ENCODE results near the gene CNDP1.

CNDP1 gene

DNA sequence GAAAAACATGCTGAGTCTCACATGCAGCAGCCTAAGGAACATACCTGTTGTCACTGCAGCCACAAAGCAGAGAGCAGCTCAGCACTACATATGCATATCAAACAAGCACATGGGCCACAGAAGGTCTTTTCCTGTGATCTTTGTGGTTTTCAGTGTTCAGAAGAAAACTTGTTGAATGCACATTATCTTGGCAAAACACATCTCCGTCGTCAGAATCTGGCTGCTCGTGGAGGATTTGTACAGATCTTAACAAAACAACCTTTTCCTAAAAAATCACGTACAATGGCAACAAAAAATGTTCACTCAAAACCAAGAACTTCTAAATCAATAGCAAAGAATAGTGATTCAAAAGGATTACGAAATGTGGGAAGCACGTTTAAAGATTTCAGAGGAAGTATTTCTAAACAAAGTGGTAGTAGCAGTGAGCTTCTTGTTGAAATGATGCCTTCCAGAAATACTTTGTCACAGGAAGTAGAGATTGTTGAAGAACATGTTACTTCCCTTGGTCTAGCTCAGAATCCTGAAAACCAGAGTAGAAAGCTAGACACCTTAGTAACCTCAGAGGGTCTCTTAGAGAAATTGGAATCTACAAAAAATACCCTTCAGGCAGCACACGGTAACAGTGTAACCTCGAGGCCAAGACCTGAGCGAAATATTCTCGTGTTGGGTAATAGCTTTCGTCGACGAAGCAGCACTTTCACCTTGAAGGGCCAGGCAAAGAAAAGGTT is 97.5 kb downstream of the CNDP1 start:
- no peak for TF ChIP-seq FOXM1 (IDR thresholded peaks at IDR 0.05; ENCODE audit: borderline replicate concordance, low read depth)
- TF ChIP-seq NFIC (IDR thresholded peaks at IDR 0.05) = no peak
- TF ChIP-seq CREB1 (IDR thresholded peaks at IDR 0.05; ENCODE audit: low read depth) = no peak
- TF ChIP-seq CEBPB (IDR thresholded peaks at IDR 0.05) = no peak
- TF ChIP-seq, protein P1, sequence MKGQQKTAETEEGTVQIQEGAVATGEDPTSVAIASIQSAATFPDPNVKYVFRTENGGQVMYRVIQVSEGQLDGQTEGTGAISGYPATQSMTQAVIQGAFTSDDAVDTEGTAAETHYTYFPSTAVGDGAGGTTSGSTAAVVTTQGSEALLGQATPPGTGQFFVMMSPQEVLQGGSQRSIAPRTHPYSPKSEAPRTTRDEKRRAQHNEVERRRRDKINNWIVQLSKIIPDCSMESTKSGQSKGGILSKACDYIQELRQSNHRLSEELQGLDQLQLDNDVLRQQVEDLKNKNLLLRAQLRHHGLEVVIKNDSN (IDR thresholded peaks at IDR 0.05) = no peak
- TF ChIP-seq EP300 (IDR thresholded peaks at IDR 0.05; ENCODE audit: borderline replicate concordance) = no peak
- TF ChIP-seq, protein P2, sequence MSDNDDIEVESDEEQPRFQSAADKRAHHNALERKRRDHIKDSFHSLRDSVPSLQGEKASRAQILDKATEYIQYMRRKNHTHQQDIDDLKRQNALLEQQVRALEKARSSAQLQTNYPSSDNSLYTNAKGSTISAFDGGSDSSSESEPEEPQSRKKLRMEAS (IDR thresholded peaks at IDR 0.05) = no peak
- TF ChIP-seq TAF1 (IDR thresholded peaks at IDR 0.05; ENCODE audit: low read depth) = no peak
- TF ChIP-seq TEAD4 (IDR thresholded peaks at IDR 0.05) = no peak
- no peak for TF ChIP-seq ZBTB7A (IDR thresholded peaks at IDR 0.05; ENCODE audit: low read depth)
- TF ChIP-seq EGR1 (IDR thresholded peaks at IDR 0.05) = no peak
- no peak for TF ChIP-seq TCF12 (IDR thresholded peaks at IDR 0.05; ENCODE audit: low read depth)
- TF ChIP-seq YY1 (IDR thresholded peaks at IDR 0.05; ENCODE audit: low read depth) = no peak
- no peak for TF ChIP-seq RAD21 (IDR thresholded peaks at IDR 0.05; ENCODE audit: low read depth)
- TF ChIP-seq, protein P3, sequence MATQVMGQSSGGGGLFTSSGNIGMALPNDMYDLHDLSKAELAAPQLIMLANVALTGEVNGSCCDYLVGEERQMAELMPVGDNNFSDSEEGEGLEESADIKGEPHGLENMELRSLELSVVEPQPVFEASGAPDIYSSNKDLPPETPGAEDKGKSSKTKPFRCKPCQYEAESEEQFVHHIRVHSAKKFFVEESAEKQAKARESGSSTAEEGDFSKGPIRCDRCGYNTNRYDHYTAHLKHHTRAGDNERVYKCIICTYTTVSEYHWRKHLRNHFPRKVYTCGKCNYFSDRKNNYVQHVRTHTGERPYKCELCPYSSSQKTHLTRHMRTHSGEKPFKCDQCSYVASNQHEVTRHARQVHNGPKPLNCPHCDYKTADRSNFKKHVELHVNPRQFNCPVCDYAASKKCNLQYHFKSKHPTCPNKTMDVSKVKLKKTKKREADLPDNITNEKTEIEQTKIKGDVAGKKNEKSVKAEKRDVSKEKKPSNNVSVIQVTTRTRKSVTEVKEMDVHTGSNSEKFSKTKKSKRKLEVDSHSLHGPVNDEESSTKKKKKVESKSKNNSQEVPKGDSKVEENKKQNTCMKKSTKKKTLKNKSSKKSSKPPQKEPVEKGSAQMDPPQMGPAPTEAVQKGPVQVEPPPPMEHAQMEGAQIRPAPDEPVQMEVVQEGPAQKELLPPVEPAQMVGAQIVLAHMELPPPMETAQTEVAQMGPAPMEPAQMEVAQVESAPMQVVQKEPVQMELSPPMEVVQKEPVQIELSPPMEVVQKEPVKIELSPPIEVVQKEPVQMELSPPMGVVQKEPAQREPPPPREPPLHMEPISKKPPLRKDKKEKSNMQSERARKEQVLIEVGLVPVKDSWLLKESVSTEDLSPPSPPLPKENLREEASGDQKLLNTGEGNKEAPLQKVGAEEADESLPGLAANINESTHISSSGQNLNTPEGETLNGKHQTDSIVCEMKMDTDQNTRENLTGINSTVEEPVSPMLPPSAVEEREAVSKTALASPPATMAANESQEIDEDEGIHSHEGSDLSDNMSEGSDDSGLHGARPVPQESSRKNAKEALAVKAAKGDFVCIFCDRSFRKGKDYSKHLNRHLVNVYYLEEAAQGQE (IDR thresholded peaks at IDR 0.05; ENCODE audit: low read depth) = no peak

DNA sequence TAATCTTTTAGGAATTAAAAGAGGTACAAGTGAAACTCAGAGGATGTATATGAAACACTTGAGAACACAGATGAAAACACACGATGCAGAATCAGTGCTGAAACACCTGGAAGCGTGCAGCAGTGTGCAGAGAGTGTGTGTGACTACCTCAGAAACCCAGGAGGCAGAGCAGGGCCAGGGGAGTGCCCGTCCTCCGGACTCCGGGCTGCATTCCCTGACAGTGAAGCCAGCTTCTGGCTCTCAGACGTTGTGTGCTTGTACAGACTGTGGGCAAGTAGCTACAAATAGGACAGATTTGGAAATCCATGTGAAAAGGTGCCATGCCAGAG is 98.0 kb downstream of the CNDP1 start:
- TF ChIP-seq NFIC (IDR thresholded peaks at IDR 0.05) = no peak
- TF ChIP-seq, protein P2 (IDR thresholded peaks at IDR 0.05) = no peak
- TF ChIP-seq TEAD4 (IDR thresholded peaks at IDR 0.05) = no peak
- TF ChIP-seq ZBTB7A (IDR thresholded peaks at IDR 0.05; ENCODE audit: low read depth) = no peak
- TF ChIP-seq FOXM1 (IDR thresholded peaks at IDR 0.05; ENCODE audit: borderline replicate concordance, low read depth) = no peak
- TF ChIP-seq, protein P1 (IDR thresholded peaks at IDR 0.05) = no peak

DNA sequence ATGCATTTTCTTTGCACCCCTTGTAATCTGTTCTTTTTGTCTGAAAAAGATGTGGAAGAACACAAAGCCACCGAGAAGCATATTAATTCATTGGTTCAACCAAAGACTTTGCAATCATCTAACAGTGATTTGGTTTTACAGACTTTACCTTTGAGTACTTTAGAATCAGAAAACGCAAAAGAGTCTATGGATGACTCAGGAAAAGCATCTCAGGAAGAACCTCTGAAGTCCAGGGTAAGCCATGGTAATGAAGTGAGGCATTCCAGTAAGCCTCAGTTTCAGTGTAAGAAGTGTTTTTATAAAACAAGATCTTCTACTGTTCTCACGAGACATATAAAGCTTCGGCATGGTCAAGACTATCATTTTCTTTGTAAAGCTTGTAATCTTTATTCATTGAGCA is 98.6 kb downstream of the CNDP1 start:
- no peak for TF ChIP-seq TEAD4 (IDR thresholded peaks at IDR 0.05)
- TF ChIP-seq ZBTB7A (IDR thresholded peaks at IDR 0.05; ENCODE audit: low read depth) = no peak
- no peak for TF ChIP-seq FOXM1 (IDR thresholded peaks at IDR 0.05; ENCODE audit: borderline replicate concordance, low read depth)
- no peak for TF ChIP-seq NFIC (IDR thresholded peaks at IDR 0.05)
- TF ChIP-seq, protein P1 (IDR thresholded peaks at IDR 0.05) = no peak

DNA sequence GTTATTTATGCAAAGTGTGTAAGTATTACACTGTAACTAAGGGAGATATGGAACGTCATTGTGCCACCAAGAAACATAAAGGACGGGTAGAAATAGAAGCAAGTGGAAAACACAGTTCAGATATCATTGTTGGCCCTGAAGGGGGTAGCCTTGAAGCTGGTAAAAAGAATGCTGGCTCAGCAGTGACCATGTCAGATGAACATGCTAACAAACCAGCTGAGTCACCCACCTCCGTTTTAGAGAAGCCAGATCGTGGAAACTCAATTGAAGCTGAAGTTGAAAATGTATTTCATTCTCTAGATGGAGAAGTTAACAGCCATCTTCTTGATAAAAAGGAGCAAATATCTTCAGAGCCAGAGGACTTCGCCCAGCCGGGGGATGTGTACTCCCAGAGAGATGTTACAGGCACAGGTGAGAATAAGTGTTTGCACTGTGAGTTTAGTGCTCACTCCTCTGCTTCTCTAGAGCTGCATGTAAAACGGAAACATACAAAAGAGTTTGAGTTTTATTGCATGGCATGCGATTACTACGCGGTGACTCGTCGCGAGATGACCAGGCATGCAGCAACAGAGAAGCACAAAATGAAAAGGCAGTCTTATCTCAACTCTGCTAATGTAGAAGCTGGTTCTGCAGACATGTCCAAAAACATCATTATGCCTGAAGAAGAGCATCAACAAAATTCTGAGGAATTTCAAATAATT is 99.5 kb downstream of the CNDP1 start:
- TF ChIP-seq EGR1 (IDR thresholded peaks at IDR 0.05) (no peak), NFIC (IDR thresholded peaks at IDR 0.05) (no peak), EP300 (IDR thresholded peaks at IDR 0.05; ENCODE audit: borderline replicate concordance) (no peak), FOXM1 (IDR thresholded peaks at IDR 0.05; ENCODE audit: borderline replicate concordance, low read depth) (no peak), TEAD4 (IDR thresholded peaks at IDR 0.05) (no peak), ZBTB7A (IDR thresholded peaks at IDR 0.05; ENCODE audit: low read depth) (no peak), CREB1 (IDR thresholded peaks at IDR 0.05; ENCODE audit: low read depth) (no peak), RAD21 (IDR thresholded peaks at IDR 0.05; ENCODE audit: low read depth) (no peak), YY1 (IDR thresholded peaks at IDR 0.05; ENCODE audit: low read depth) (no peak), TAF1 (IDR thresholded peaks at IDR 0.05; ENCODE audit: low read depth) (no peak), TCF12 (IDR thresholded peaks at IDR 0.05; ENCODE audit: low read depth) (no peak), CEBPB (IDR thresholded peaks at IDR 0.05) (no peak)
- TF ChIP-seq, protein P3 (IDR thresholded peaks at IDR 0.05; ENCODE audit: low read depth) = no peak
- TF ChIP-seq, protein P1 (IDR thresholded peaks at IDR 0.05) = no peak
- TF ChIP-seq, protein P2 (IDR thresholded peaks at IDR 0.05) = no peak

All from Ishikawa (cell line).